Left forelimb (tissue), 1 donor: ENCODE measurements around the gene COPS4.
"Not testable (repeated sequence)": the region's sequence is repeated elsewhere in the genome, so short reads cannot be mapped to it uniquely, and the experiment has no call there.

Experiments used
- DNase-seq: peaks from one replicate; pipeline ENCODE4 v3.0.0-alpha.2; 2018; ENCODE audit warnings: low spot score

Gene COPS4

DNA sequence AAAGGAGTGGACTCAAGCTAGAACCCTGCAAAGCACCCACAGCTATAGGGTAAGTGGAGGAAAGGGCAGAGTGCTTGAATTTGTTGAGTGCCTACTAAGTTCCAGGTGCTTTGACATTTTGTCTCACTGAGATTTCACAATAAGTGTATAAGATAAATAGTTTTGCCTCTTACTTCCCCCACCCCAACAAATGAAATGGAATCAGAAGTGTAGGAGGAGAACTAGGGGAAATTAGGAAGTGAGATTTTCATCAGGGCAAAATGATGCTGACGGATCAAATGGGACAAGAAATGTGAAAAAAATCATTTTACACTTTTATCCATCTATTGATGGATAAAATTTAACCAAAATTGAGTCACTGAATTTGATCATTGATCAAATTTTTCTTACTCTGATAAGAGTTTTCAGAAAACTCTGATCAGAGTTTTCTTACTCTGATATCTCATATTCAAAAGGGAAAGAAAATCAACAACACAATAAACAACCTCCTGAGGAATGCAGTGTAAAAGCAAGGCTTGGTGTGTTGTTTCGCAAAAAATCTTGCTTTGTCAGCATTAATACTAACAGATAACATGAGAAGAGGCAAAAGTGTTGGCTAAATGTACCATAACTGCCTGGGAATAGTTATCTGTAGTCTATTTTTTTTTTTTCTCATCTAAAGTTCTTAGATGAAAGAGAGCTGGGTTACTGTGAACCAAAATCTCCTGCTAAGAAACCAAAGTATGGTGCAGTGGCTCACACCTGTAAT, 54.6 kb downstream of the COPS4 start:
- DNase-seq = no peak

DNA sequence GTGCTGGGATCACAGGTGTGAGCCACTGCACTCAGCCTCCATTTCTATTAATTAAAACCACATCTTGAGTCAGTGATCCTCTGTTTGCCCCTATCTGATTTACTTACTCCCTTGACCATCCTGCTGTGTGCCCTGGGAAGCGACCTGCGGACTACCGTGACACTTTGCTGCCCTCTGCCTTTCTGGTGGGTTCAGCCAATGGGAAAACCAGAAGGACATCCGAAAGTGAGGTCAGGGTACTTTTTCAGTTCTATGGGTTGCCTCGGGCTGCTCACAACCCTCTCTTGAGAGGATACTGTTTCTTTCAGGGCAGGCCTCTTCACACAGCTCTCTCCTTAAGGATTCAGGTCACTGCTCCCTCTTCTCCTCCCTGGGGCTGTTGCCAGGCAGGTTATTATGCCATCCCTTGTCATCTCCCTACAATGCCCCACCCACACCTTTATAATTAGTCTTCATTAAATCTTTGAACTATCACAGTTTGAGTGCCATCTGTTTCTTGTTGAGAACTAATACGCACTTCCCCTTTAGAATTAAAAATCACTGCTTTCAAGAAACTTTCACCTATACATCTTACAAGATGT, 58.2 kb downstream of the COPS4 start:
- DNase-seq = no peak

GRCh38 chr4:83096397-83096796, 61.4 kb downstream of the COPS4 start:
- no peak for DNase-seq

GRCh38 chr4:83104991-83105390, 70.0 kb downstream of the COPS4 start:
- DNase-seq = no peak

DNA sequence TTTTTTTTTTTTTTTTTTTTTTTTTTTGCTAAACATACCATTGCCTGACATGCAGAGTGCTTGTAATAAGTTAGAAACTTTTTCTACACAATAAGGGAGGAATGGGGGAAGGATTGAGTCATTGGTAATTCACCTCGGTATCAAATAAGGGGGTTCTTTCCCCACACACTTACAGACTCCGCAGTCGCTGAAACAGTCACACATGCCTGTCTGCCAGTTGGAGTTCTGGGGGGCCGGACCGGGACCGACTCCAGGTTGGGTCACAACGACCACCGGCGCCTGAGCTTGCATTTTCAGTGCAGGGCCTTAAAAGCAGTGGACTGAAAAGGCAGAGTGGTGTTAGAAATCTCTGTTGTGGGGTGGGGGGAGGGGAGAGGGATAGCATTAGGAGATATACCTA, 72.6 kb downstream of the COPS4 start:
- DNase-seq = no peak

DNA sequence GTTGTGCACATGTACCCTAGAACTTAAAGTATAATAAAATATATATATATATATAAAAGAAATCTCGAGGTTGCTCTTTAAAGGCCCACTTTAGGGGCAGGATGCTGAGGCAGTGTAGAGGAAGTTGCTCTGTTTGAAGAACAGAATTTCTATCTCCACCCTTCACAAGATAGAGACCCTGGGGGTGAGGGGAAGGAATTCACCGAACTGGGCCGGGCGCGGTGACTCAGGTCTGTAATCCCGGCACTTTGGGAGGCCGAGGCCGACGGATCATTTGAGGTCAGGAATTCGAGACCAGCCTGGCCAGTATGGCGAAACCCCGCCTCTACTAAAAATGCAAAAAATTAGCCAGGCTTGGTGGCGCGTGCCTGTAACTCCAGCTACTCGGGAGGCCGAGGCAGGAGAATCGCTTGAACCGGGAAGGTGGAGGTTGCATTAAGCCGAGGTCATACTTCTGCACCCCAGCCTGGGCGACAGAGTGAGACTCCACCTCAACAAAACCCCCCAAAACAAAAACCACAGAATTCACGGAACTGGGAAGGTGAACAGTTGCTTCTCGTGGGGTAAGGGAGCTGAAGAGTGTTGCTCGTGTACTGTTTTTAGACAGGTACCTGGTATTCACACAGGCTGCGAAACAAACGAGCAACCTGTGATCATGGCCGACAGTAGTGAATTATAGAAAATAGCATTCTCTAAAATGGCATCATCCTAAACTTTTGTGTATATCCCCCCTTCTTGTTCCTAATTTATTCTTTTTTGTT, 73.3 kb downstream of the COPS4 start:
- no peak for DNase-seq

DNA sequence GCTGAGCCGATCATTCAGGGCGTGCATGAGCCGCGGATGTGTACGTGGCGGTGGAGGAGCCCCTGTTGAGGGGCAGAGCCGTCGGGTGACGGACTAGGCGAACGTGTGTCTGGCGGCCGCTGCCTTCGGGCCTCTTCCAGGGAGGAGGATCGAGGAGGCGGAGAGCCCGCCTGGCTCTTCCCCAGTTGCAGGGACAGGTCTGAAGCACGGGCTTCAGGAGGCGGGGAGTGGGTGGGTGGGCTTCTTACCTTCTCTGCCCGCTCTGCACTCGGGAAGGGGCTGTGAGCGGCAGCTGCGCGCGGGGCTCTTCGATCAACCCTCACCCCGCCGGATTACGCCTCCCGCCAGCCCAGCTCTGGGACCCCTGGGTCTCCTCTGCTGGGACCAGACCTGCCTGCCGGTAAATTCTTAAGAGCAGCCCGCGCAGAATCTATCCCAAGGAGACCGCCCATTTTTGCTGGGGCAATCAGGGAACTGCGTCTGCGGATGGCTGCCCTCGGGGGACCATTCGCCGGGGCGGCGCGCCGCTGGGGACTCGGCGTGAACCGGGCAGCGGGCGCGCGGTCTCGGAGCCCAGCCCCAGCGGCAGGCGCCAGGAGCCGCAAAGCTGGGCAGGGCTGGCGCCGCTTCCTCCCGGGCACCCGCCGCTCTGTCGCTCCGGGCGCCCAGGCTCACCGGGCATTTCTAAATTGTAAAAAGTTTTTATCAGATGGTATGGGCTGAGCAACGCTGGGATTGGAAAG, 74.7 kb downstream of the COPS4 start:
- DNase-seq = no peak

- DNase-seq = peak; percentile 87
Measured at GRCh38 chr4:83110223-83110945, 75.4 kb downstream of the COPS4 start.

DNA sequence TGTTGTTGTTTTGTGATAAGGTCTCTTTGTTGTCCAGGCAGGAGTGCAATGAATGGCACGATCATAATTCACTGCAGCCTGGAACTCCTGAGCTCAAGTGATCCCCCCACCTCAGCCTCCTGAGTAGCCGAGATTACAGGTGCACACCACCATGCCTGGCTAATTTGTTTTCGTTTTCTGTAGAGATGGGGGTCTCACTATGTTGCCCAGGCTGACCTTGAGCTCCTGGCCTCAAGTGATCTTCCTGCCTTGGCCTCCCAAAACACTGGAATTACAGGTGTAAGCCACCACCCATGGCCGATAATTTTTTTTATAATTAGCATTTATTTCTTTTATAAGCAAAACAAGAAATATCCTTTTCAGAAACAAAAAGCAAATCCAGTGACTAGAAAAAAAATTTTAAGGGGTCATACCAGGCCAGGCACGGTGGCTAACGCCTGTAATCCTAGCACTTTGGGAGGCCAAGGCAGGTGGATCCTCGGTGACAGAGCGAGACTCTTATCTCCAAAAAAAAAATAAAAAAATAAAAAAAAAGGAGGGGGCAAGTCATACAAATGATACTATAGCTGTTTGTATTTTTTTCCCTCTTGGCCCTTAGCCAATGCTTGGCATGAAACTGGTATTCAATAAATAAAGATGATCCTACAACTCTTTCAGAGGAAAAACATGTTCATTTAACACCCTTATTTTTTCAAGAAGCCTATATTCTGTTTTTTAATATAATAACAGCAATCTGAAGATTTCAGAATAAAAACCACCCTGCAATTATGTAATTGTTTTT, 76.2 kb downstream of the COPS4 start:
- no peak for DNase-seq

DNA sequence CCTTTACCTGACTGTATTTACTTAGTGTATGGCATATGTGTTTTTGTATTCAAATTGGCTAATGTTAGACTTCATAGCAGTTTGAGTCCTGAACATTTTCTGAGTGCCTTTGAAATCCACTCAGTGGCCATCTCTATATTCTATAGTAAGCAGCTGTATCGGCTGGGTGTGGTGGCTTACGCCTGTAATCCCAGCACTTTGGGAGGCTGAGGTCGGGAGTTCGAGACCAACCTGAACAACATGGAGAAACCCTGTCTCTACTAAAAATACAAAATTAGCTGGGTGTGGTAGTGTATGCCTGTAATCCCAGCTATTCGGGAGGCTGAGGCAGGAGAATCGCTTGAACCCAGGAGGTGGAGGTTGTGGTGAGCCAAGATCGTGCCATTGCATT, 76.8 kb downstream of the COPS4 start:
- DNase-seq = not testable (repeated sequence)

GRCh38 chr4:83112231-83112630, 77.2 kb downstream of the COPS4 start:
- no peak for DNase-seq

- DNase-seq = no peak
Measured at GRCh38 chr4:83112678-83113428, 77.9 kb downstream of the COPS4 start.

GRCh38 chr4:83113429-83113786, 78.4 kb downstream of the COPS4 start:
- DNase-seq = no peak

- DNase-seq = no peak
Measured at GRCh38 chr4:83114576-83114975, 79.6 kb downstream of the COPS4 start, which contains the start of gene PLAC8. Gene PLAC8 (minus strand): TSS chr4:83114729. CDS start chr4:83107921, 6,808 bp downstream.

DNA sequence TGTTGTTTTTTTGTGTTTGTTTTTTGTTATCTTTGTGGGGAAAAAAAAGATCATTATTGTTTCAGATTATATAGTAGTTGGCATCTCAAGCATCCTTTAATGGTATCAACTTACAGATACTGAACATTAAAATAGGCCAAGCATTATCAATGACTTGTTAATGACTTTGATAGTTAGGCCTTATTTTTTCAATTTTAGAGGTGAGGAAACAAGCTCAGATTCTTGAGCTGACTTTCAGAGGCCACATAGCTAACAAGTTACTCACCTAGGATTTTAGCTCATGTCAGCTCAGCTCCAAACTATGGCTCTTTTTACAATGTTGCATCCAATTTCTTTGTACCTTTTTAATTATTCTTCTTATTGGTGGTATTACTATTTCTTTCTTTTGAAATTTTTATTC, 80.0 kb downstream of the COPS4 start:
- DNase-seq = no peak

- DNase-seq = no peak
Measured at GRCh38 chr4:83115656-83116285, 80.8 kb downstream of the COPS4 start.

GRCh38 chr4:83118869-83119268, 83.9 kb downstream of the COPS4 start:
- DNase-seq = no peak

DNA sequence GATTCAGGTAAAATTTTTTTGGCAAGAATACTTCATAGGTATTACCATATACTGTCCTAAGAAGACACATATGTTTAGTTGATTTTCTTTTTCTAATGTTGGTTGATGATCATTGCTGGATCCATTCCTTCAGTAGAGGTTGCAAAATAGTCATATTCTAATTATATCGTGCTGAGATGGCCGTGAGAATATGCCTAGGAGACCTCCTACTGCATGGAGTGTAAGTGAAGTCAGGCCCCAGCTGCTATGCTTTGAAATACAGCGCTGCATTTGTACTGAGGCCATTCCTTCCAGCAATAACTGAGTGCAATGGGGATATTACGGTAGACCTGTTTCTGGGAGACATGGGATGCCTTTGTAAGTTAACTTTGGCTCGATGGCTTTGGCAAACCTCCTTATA, 86.3 kb downstream of the COPS4 start:
- DNase-seq = no peak

- no peak for DNase-seq
Measured at GRCh38 chr4:83124111-83124780, 89.3 kb downstream of the COPS4 start.
